Measurements from ENCODE around the gene KLHL20.
"Not testable (repeated sequence)": the region's sequence is repeated elsewhere in the genome, so short reads cannot be mapped to it uniquely, and the experiment has no call there.

KLHL20 gene

GRCh38 chr1:173744651-173745050, 29.9 kb downstream of the KLHL20 start:
- peaks cover 2% of the 10 kb centered on the region for H3K36me3 ChIP-seq (replicated peaks)
- H3K4me3 ChIP-seq (ENCODE audit: low read depth, low read length): no peak overlapping the region
- no peak for DNase-seq
- in situ Hi-C loops (cut with HindIII; ENCODE audit: low pct_ligation_motif_present, low sequenced_read_pairs): no loop called here
- H3K27me3 ChIP-seq (replicated peaks): no peaks in the 10 kb centered on the region
- H3K27ac ChIP-seq: no peak overlapping the region
- no peak for TF ChIP-seq CTCF (IDR thresholded peaks at IDR 0.05; ENCODE audit: low read depth, low read length, missing control alignments)

- TF ChIP-seq CTCF (IDR thresholded peaks at IDR 0.05; ENCODE audit: low read depth, low read length, missing control alignments): no peak
- in situ Hi-C loops (cut with HindIII; ENCODE audit: low pct_ligation_motif_present, low sequenced_read_pairs): no loop called here
- DNase-seq: no peak
- Histone ChIP-seq H3K36me3 (replicated peaks) (peaks cover 7% of the 10 kb centered on the region), H3K27ac (no peak overlapping the region), H3K27me3 (replicated peaks) (no peaks in the 10 kb centered on the region), H3K4me3 (ENCODE audit: low read depth, low read length) (no peak overlapping the region)
Measured at GRCh38 chr1:173749137-173749536, 34.4 kb downstream of the KLHL20 start.

GRCh38 chr1:173753830-173754229, 39.0 kb downstream of the KLHL20 start:
- Histone ChIP-seq H3K27ac (no peak overlapping the region), H3K4me3 (ENCODE audit: low read depth, low read length) (no peak overlapping the region), H3K36me3 (replicated peaks) (peaks cover 30% of the 10 kb centered on the region), H3K27me3 (replicated peaks) (no peaks in the 10 kb centered on the region)
- no peak for DNase-seq
- TF ChIP-seq CTCF (IDR thresholded peaks at IDR 0.05; ENCODE audit: low read depth, low read length, missing control alignments): no peak
- in situ Hi-C loops (cut with HindIII; ENCODE audit: low pct_ligation_motif_present, low sequenced_read_pairs): no loop called here

GRCh38 chr1:173757666-173758065, 42.9 kb downstream of the KLHL20 start:
- in situ Hi-C loops (cut with HindIII; ENCODE audit: low pct_ligation_motif_present, low sequenced_read_pairs): no loop called here
- Histone ChIP-seq H3K4me3 (ENCODE audit: low read depth, low read length) (no peak overlapping the region), H3K27me3 (replicated peaks) (no peaks in the 10 kb centered on the region), H3K36me3 (replicated peaks) (peaks cover 30% of the 10 kb centered on the region), H3K27ac (no peak overlapping the region)
- TF ChIP-seq CTCF (IDR thresholded peaks at IDR 0.05; ENCODE audit: low read depth, low read length, missing control alignments): no peak
- DNase-seq: no peak

GRCh38 chr1:173758110-173758509, 43.3 kb downstream of the KLHL20 start:
- no peak for TF ChIP-seq CTCF (IDR thresholded peaks at IDR 0.05; ENCODE audit: low read depth, low read length, missing control alignments)
- no peak overlapping the region for H3K27ac ChIP-seq
- H3K4me3 ChIP-seq (ENCODE audit: low read depth, low read length): no peak overlapping the region
- H3K36me3 ChIP-seq (replicated peaks): peaks cover 30% of the 10 kb centered on the region
- no peaks in the 10 kb centered on the region for H3K27me3 ChIP-seq (replicated peaks)
- no peak for DNase-seq
- in situ Hi-C loops (cut with HindIII; ENCODE audit: low pct_ligation_motif_present, low sequenced_read_pairs): no loop called here

- H3K4me3 ChIP-seq (ENCODE audit: low read depth, low read length): no peak overlapping the region
- H3K36me3 ChIP-seq (replicated peaks): peaks cover 30% of the 10 kb centered on the region
- in situ Hi-C loops (cut with HindIII; ENCODE audit: low pct_ligation_motif_present, low sequenced_read_pairs): no loop called here
- no peaks in the 10 kb centered on the region for H3K27me3 ChIP-seq (replicated peaks)
- no peak for TF ChIP-seq CTCF (IDR thresholded peaks at IDR 0.05; ENCODE audit: low read depth, low read length, missing control alignments)
- no peak overlapping the region for H3K27ac ChIP-seq
- DNase-seq: no peak
Measured at GRCh38 chr1:173758980-173759379, 44.2 kb downstream of the KLHL20 start.

GRCh38 chr1:173764331-173764730, 49.5 kb downstream of the KLHL20 start:
- H3K27me3 ChIP-seq (replicated peaks); DNase-seq; H3K4me3 ChIP-seq (ENCODE audit: low read depth, low read length); H3K27ac ChIP-seq; in situ Hi-C loops (cut with HindIII; ENCODE audit: low pct_ligation_motif_present, low sequenced_read_pairs); H3K36me3 ChIP-seq (replicated peaks): not testable (repeated sequence)
